ENCODE results near the gene RPAIN. TPM values are rescaled to one million over a fixed set of nuclear protein-coding genes. Genes with fewer than 3 reads are reported as not detected.

Gene RPAIN
- total and polyA plus RNA-seq, 4 donors = 10.9 to 37.0 (median 27.8) TPM

GRCh38 chr17:5472511-5472910, 52.5 kb downstream of the RPAIN start:
- TF ChIP-seq GABPA (IDR thresholded peaks at IDR 0.05 in 1 of 2, conservative IDR thresholded peaks at IDR 0.05 in 1 of 2) (no peak), JUND (IDR thresholded peaks at IDR 0.05) (no peak), ZBTB33 (IDR thresholded peaks at IDR 0.05) (no peak), HNF4G (IDR thresholded peaks at IDR 0.05) (no peak), SP1 (IDR thresholded peaks at IDR 0.05) (no peak), MAX (IDR thresholded peaks at IDR 0.05) (no peak), NR2F2 (IDR thresholded peaks at IDR 0.05) (no peak), CTCF (IDR thresholded peaks at IDR 0.05; ENCODE audit: low read depth, low read length, missing input control) (no peak)
- Histone ChIP-seq H3K4me3 (ENCODE audit: low read depth in 1 of 3, low read length in 3 of 3) (no peak overlapping the region), H3K27ac (ENCODE audit: low read depth in 1 of 2, low read length in 2 of 2) (no peak overlapping the region), H3K36me3 (ENCODE audit: control insufficient read depth in 4 of 4, insufficient read depth in 3 of 4, low read depth in 1 of 4, low read length in 3 of 4) (peaks cover 6 to 41% (median 30%) of the 10 kb centered on the region in 4 donors), H3K27me3 (ENCODE audit: control insufficient read depth in 4 of 4, insufficient read depth in 4 of 4, low read length in 3 of 4) (no peaks in the 10 kb centered on the region), H3K9ac (ENCODE audit: low read depth in 1 of 2, low read length in 2 of 2) (no peak overlapping the region), H3K9me3 (ENCODE audit: control insufficient read depth in 4 of 4, low read length in 3 of 4) (no peaks in the 10 kb centered on the region), H3K4me1 (ENCODE audit: control insufficient read depth in 4 of 4, insufficient read depth in 4 of 4, low read length in 3 of 4) (peaks cover 0 to 9% (median 4%) of the 10 kb centered on the region in 4 donors)
- DNase-seq (ENCODE audit: low spot score) = no peak
- WGBS = 93% methylated on average over 3 of the region's 3 CpGs

GRCh38 chr17:5473906-5474305, 53.9 kb downstream of the RPAIN start:
- Histone ChIP-seq H3K9ac (ENCODE audit: low read depth in 1 of 2, low read length in 2 of 2) (no peak overlapping the region), H3K4me3 (ENCODE audit: low read depth in 1 of 3, low read length in 3 of 3) (no peak overlapping the region), H3K36me3 (ENCODE audit: control insufficient read depth in 4 of 4, insufficient read depth in 3 of 4, low read depth in 1 of 4, low read length in 3 of 4) (peaks cover 11 to 55% (median 44%) of the 10 kb centered on the region in 4 donors), H3K9me3 (ENCODE audit: control insufficient read depth in 4 of 4, low read length in 3 of 4) (no peaks in the 10 kb centered on the region), H3K27me3 (ENCODE audit: control insufficient read depth in 4 of 4, insufficient read depth in 4 of 4, low read length in 3 of 4) (no peaks in the 10 kb centered on the region), H3K27ac (ENCODE audit: low read depth in 1 of 2, low read length in 2 of 2) (no peak overlapping the region), H3K4me1 (ENCODE audit: control insufficient read depth in 4 of 4, insufficient read depth in 4 of 4, low read length in 3 of 4) (no peaks in the 10 kb centered on the region)
- TF ChIP-seq CTCF (IDR thresholded peaks at IDR 0.05; ENCODE audit: low read depth, low read length, missing input control) = no peak
- no peak for TF ChIP-seq JUND (IDR thresholded peaks at IDR 0.05)
- TF ChIP-seq YY1 (IDR thresholded peaks at IDR 0.05) = no peak
- no peak for TF ChIP-seq EGR1 (IDR thresholded peaks at IDR 0.05; ENCODE audit: low read depth in 2 of 2)
- TF ChIP-seq MAX (IDR thresholded peaks at IDR 0.05) = no peak
- 96% methylated on average over 2 of the region's 2 CpGs for WGBS
- DNase-seq (ENCODE audit: low spot score) = no peak

GRCh38 chr17:5478992-5479391, 59.0 kb downstream of the RPAIN start:
- no peak overlapping the region for H3K9ac ChIP-seq (ENCODE audit: low read depth in 1 of 2, low read length in 2 of 2)
- H3K27ac ChIP-seq (ENCODE audit: low read depth in 1 of 2, low read length in 2 of 2) = no peak overlapping the region
- H3K4me1 ChIP-seq (ENCODE audit: control insufficient read depth in 4 of 4, insufficient read depth in 4 of 4, low read length in 3 of 4) = peaks cover 0 to 8% (median 0%) of the 10 kb centered on the region in 4 donors
- no peak for DNase-seq (ENCODE audit: low spot score)
- H3K36me3 ChIP-seq (ENCODE audit: control insufficient read depth in 4 of 4, insufficient read depth in 3 of 4, low read depth in 1 of 4, low read length in 3 of 4) = peaks cover 20 to 75% (median 67%) of the 10 kb centered on the region in 4 donors
- H3K4me3 ChIP-seq (ENCODE audit: low read depth in 1 of 3, low read length in 3 of 3) = no peak overlapping the region
- no peaks in the 10 kb centered on the region for H3K27me3 ChIP-seq (ENCODE audit: control insufficient read depth in 4 of 4, insufficient read depth in 4 of 4, low read length in 3 of 4)
- H3K9me3 ChIP-seq (ENCODE audit: control insufficient read depth in 4 of 4, low read length in 3 of 4) = no peaks in the 10 kb centered on the region
- WGBS = 93% methylated on average over 4 of the region's 4 CpGs
- no peak for TF ChIP-seq RAD21 (IDR thresholded peaks at IDR 0.05)
- TF ChIP-seq MAX (IDR thresholded peaks at IDR 0.05) = no peak
- TF ChIP-seq RXRA (IDR thresholded peaks at IDR 0.05) = no peak
- no peak for TF ChIP-seq CTCF (IDR thresholded peaks at IDR 0.05; ENCODE audit: low read depth, low read length, missing input control)
- TF ChIP-seq YY1 (IDR thresholded peaks at IDR 0.05) = no peak
- TF ChIP-seq SP1 (IDR thresholded peaks at IDR 0.05) = no peak
- TF ChIP-seq HNF4A (conservative IDR thresholded peaks at IDR 0.05) = no peak
- TF ChIP-seq GABPA (IDR thresholded peaks at IDR 0.05 in 1 of 2, conservative IDR thresholded peaks at IDR 0.05 in 1 of 2) = no peak
- no peak for TF ChIP-seq ZBTB33 (IDR thresholded peaks at IDR 0.05)
- TF ChIP-seq HNF4G (IDR thresholded peaks at IDR 0.05) = no peak
- TF ChIP-seq FOXA1 (IDR thresholded peaks at IDR 0.05) = no peak
